PFSK-1 (cell line): ENCODE measurements around the gene MSH4.

ENCODE experiments used
- FOXP2 ChIP-seq: optimal IDR thresholded peaks from 2 replicates; pipeline ENCODE3; 2011; ENCODE audit warnings: borderline replicate concordance, control low read depth, inconsistent platforms; ENCODE audit not compliant: insufficient read depth; ENCODE audit errors: extremely low read length, extremely low read depth
- POLR2AphosphoS5 ChIP-seq: IDR thresholded peaks from 2 replicates; pipeline ENCODE4 v1.6.1; 2012; ENCODE audit warnings: low read depth, mild to moderate bottlenecking, control low read depth, low read length, moderate library complexity
- REST ChIP-seq, 2 experiments: IDR thresholded peaks; 2 replicates each; pipeline versions ENCODE4 v1.6.1 to v1.8.0; 2011 to 2012; ENCODE audit warnings: low read depth in 2 of 2, low read length in 2 of 2, control low read depth in 1 of 2, inconsistent platforms in 1 of 2, mild to moderate bottlenecking in 1 of 2, moderate library complexity in 1 of 2; ENCODE audit not compliant: insufficient read depth in 1 of 2
- SIN3A ChIP-seq: IDR thresholded peaks from 2 replicates; pipeline ENCODE4 v1.6.1; 2012; ENCODE audit warnings: mild to moderate bottlenecking, low read length, moderate library complexity, borderline replicate concordance; ENCODE audit not compliant: insufficient read depth
- TAF1 ChIP-seq: IDR thresholded peaks from 2 replicates; pipeline ENCODE4 v1.6.1; 2012; ENCODE audit warnings: low read length, control low read depth, borderline replicate concordance; ENCODE audit not compliant: insufficient read depth

- TF ChIP-seq SIN3A: no peak
- TF ChIP-seq POLR2AphosphoS5: no peak
- no peak for TF ChIP-seq REST (IDR thresholded peaks at IDR 0.05; ENCODE audit: insufficient read depth in 1 of 2, low read depth in 2 of 2, low read length in 2 of 2)
- no peak for TF ChIP-seq TAF1
- no peak for TF ChIP-seq FOXP2
These were observed 14.7 kb downstream of the MSH4 start for GRCh38 chr1:75811211-75811981.
